Thyroid gland (tissue), 4 donors: ENCODE results near the gene GH2. TPM values are rescaled to one million over a fixed set of nuclear protein-coding genes. Genes with fewer than 3 reads are reported as not detected.
"Not testable (repeated sequence)": the region's sequence is repeated elsewhere in the genome, so short reads cannot be mapped to it uniquely, and the experiment has no call there.

ENCODE experiments used
- DNase-seq, 2 donors: peaks; one replicate each; pipeline ENCODE4 v3.0.0-alpha.2; 2019
- H3K27ac ChIP-seq, 3 donors: fragments of 200-600 bp; sonication (generic); 1 replicate in 2 of 3; 2 replicates in 1 of 3; pipeline ENCODE4 v1.5.1; 2016 to 2019; ENCODE audit warnings: mild to moderate bottlenecking in 1 of 3, moderate library complexity in 1 of 3
- H3K27me3 ChIP-seq: fragments of 200-600 bp; sonication (generic); one replicate; pipeline ENCODE4 v1.5.1; 2019
- H3K36me3 ChIP-seq, 2 donors: fragments of 200-600 bp; sonication (generic); one replicate each; pipeline ENCODE4 v1.5.1; 2016 to 2019
- H3K4me1 ChIP-seq, 2 donors: fragments of 200-600 bp; sonication (generic); one replicate each; pipeline ENCODE4 v1.5.1; 2017 to 2019
- H3K4me3 ChIP-seq, 3 donors: fragments of 200-600 bp; sonication (generic); replicated peaks in 1 of 3; 1 replicate in 2 of 3; 2 replicates in 1 of 3; pipeline ENCODE4 v1.5.1; 2016; ENCODE audit warnings: mild to moderate bottlenecking in 1 of 3
- H3K9me3 ChIP-seq: fragments of 200-600 bp; sonication (generic); one replicate; pipeline ENCODE4 v1.5.1; 2017
- CTCF ChIP-seq, 6 experiments: fragments of 200-600 bp in 3 of 6; fragments of 450-650 bp in 3 of 6; sonication (generic) in 3 of 6; IDR thresholded peaks; one replicate each; pipeline ENCODE4 v1.5.1; 2016 to 2019; ENCODE audit warnings: antibody characterized with exemption in 6 of 6, mild to moderate bottlenecking in 2 of 6, inconsistent platforms in 1 of 6, moderate library complexity in 1 of 6
- POLR2A ChIP-seq, 2 donors: fragments of 450-650 bp; IDR thresholded peaks; one replicate each; pipeline ENCODE4 v1.6.1; 2017; ENCODE audit warnings: antibody characterized with exemption in 2 of 2, mild to moderate bottlenecking in 2 of 2, moderate library complexity in 1 of 2
- WGBS, 2 donors: methylation state at CpG; one replicate each; pipeline ENCODE4 v1.1.5; 2017; 5-methylcytosine and 5-hydroxymethylcytosine counted together
- intact Hi-C: fragments of 100-400 bp; cut with DNase I; formaldehyde crosslinking; loops from one replicate; pipeline ENCODE4 v1.15.1; 2023
- total RNA-seq, 4 donors: library from RNA; depleted of rRNA; stranded (reverse); fragments of >200 nt; gene quantifications; one replicate each; pipeline ENCODE4 v1.2.3, GENCODE V29; 2016

Gene GH2
- total RNA-seq, 4 donors from 2014 or later = not detected

DNA sequence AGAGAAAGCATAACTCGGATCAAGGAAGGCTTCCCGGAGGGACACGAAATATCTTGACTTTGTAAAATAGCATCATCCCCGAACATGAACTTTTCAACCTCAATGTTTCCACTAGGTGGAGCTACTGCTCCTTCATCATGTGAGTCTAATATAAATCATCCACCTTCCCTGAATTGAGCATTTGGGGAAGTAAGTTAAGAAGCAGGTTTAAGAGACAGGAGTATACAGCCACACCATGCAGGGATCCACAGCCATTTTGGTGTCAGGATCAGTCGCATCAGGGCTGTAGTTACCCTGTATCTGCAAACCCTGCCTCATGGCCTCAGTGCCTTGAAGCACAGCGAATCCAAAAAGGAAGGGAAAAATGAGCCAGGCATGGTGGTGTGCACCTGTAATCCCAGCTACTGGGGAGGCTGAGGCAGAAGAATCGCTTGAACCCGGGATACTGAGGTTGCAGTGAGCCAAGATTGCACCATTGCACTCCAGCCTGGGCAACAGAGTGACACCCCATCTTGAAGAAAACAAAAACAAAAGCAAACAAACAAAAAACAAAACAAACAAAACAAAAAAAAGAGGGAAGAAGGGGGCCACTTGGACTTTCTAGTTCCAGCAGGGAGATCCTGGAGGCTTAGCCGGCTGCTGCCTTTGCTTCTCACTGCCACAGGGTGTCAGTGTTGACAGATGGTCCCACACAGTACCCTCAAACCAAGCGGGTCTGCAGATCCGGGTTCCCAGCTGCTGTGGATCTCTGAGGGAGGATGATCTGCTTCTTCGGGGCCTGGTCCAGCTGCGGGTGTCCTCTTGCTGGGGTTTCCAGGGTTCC, 7.5 kb upstream of the GH2 start:
- H3K4me1 ChIP-seq = not testable (repeated sequence)

GRCh38 chr17:63885119-63885518, 3.4 kb upstream of the GH2 start:
- H3K4me1 ChIP-seq, H3K9me3 ChIP-seq, H3K36me3 ChIP-seq, DNase-seq, intact Hi-C loops, H3K27me3 ChIP-seq, H3K27ac ChIP-seq, H3K4me3 ChIP-seq: not testable (repeated sequence)
- WGBS, 2 donors = 90 to 93% methylated on average over 8 of the region's 11 CpGs

More for the DNA sequence above, 7.5 kb upstream of the GH2 start:
- H3K9me3 ChIP-seq, H3K27me3 ChIP-seq, H3K27ac ChIP-seq, DNase-seq, H3K36me3 ChIP-seq, H3K4me3 ChIP-seq, intact Hi-C loops: not testable (repeated sequence)
- WGBS, 2 donors = 27 to 34% methylated on average over 13 of the region's 13 CpGs
- TF ChIP-seq CTCF (IDR thresholded peaks at IDR 0.05) = peak in 4 of 6 experiments; percentile 18 to 39 (median 28)

GRCh38 chr17:63882626-63883126, 932 bp upstream of the GH2 start:
- not testable (repeated sequence) for H3K9me3 ChIP-seq, DNase-seq

GRCh38 chr17:63881337-63881736, 407 bp downstream of the GH2 start:
- DNase-seq, H3K9me3 ChIP-seq, intact Hi-C loops, H3K27ac ChIP-seq, H3K36me3 ChIP-seq, H3K4me1 ChIP-seq, H3K4me3 ChIP-seq, H3K27me3 ChIP-seq: not testable (repeated sequence)
- WGBS, 2 donors = 62 to 66% methylated on average over 11 of the region's 11 CpGs

More at GRCh38 chr17:63882626-63883126, 932 bp upstream of the GH2 start:
- H3K4me3 ChIP-seq, H3K36me3 ChIP-seq, H3K4me1 ChIP-seq, intact Hi-C loops, H3K27ac ChIP-seq, H3K27me3 ChIP-seq: not testable (repeated sequence)
- 75 to 86% methylated on average over 9 of the region's 9 CpGs for whole genome bisulfite sequencing, 2 donors

DNA sequence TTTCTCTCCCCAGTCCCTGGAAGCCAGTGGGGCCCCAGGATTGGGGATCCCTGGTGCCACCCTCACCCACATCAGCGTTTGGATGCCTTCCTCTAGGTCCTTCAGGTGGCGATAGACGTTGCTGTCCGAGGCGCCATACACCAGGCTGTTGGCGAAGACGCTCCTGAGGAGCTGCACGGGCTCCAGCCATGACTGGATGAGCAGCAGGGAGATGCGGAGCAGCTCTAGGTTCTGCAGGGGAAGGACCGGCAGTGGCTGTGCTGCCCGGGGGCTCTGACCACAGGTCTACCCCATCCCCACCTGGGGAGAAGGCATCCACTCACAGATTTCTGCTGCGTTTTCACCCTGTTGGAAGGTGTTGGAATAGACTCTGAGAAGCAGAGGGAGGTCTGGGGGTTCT, 1.0 kb downstream of the GH2 start:
- 79 to 86% methylated on average over 9 to 12 of the region's 12 CpGs for WGBS, 2 donors
- H3K27me3 ChIP-seq = no peaks in the 10 kb centered on the region
- DNase-seq = no peak
- no peaks in the 10 kb centered on the region for H3K4me1 ChIP-seq
- intact Hi-C loops = no loop called here
- H3K27ac ChIP-seq = no peak overlapping the region
- H3K4me3 ChIP-seq = no peak overlapping the region
- H3K9me3 ChIP-seq = no peaks in the 10 kb centered on the region
- H3K36me3 ChIP-seq = no peaks in the 10 kb centered on the region
- TF ChIP-seq CTCF (IDR thresholded peaks at IDR 0.05) (no peak), POLR2A (IDR thresholded peaks at IDR 0.05) (no peak)

- H3K4me3 ChIP-seq, H3K27ac ChIP-seq, intact Hi-C loops, H3K4me1 ChIP-seq, H3K36me3 ChIP-seq, H3K9me3 ChIP-seq, H3K27me3 ChIP-seq, DNase-seq: not testable (repeated sequence)
- 69 to 75% methylated on average over 9 of the region's 9 CpGs for WGBS, 2 donors
These were observed 3.3 kb downstream of the GH2 start for GRCh38 chr17:63878413-63878812.

DNA sequence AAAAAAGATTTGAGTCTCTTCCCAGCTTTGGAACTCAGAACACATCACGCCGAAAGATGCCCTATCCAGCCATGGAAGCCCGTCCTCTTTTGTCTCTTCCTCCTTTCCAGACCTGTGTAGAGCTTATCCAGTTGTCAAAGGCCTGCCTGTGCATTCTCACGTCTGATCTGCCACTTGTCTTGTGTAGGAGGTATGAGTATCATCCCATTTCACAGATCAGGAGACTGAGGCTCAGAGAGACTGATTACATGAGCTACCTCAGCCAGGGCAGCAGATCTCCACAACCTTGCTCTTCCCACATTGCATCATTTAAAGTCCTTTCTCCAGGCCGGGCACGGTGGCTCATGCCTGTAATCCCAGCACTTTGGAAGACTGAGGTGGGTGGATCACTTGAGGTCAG, 7.1 kb downstream of the GH2 start:
- WGBS, 2 donors = 77 to 81% methylated on average over 6 of the region's 6 CpGs
- DNase-seq, intact Hi-C loops, H3K4me3 ChIP-seq, H3K27ac ChIP-seq, H3K9me3 ChIP-seq, H3K36me3 ChIP-seq, H3K4me1 ChIP-seq, H3K27me3 ChIP-seq: not testable (repeated sequence)

- WGBS, 2 donors = 71 to 86% methylated on average over 4 to 6 of the region's 8 CpGs
- H3K27me3 ChIP-seq, H3K27ac ChIP-seq, H3K9me3 ChIP-seq, H3K36me3 ChIP-seq, DNase-seq, intact Hi-C loops, H3K4me3 ChIP-seq, H3K4me1 ChIP-seq: not testable (repeated sequence)
These were observed 7.6 kb downstream of the GH2 start for GRCh38 chr17:63874061-63874626.

DNA sequence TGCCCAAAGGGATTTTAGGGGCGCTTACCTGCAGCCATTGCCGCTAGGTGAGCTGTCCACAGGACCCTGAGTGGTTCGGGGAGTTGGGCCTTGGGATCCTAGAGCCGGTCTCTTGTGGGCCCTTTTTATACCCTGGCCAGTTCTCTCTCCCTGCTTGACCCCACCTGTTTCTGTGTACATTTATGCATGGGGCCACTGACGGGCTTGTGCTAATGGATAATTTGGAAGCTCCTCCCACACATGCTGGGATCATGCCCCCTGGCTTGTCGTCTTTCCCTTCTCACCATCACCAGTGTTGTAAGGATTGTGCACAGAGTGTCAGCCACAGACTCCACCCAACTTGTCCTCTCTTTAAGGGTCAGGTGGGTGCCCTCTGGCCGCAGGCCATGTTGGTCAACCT, 8.2 kb downstream of the GH2 start, which contains the start of gene CSH2:
Gene CSH2 (minus strand): TSS at position 101 of the 400 bp plus-strand sequence. CDS start 63 bp downstream, at position 38.
- intact Hi-C loops, H3K27me3 ChIP-seq, H3K4me3 ChIP-seq, H3K4me1 ChIP-seq, H3K9me3 ChIP-seq, DNase-seq, H3K27ac ChIP-seq, H3K36me3 ChIP-seq: not testable (repeated sequence)
- WGBS, 2 donors = 79 to 80% methylated on average over 1 to 3 of the region's 7 CpGs

GRCh38 chr17:63871646-63872365, 9.9 kb downstream of the GH2 start:
- H3K36me3 ChIP-seq, intact Hi-C loops, H3K4me3 ChIP-seq, H3K27ac ChIP-seq, H3K27me3 ChIP-seq, H3K9me3 ChIP-seq, H3K4me1 ChIP-seq: not testable (repeated sequence)
- 53 to 72% methylated on average over 14 to 15 of the region's 15 CpGs for WGBS, 2 donors
- peak; percentile 51 to 59 for DNase-seq
